HG03469 (cell line): Measurements from ENCODE around the gene TRIM74.
"Not testable (repeated sequence)": the region's sequence is repeated elsewhere in the genome, so short reads cannot be mapped to it uniquely, and the experiment has no call there.

ENCODE experiments used
- ATAC-seq: cut with Tn5 transposase; IDR thresholded peaks from one replicate; pipeline ENCODE4 v1.9.1; 2021; ENCODE audit warnings: mild to moderate bottlenecking, moderate library complexity, moderate number of reproducible peaks; ENCODE audit not compliant: unreplicated experiment

TRIM74 gene

DNA sequence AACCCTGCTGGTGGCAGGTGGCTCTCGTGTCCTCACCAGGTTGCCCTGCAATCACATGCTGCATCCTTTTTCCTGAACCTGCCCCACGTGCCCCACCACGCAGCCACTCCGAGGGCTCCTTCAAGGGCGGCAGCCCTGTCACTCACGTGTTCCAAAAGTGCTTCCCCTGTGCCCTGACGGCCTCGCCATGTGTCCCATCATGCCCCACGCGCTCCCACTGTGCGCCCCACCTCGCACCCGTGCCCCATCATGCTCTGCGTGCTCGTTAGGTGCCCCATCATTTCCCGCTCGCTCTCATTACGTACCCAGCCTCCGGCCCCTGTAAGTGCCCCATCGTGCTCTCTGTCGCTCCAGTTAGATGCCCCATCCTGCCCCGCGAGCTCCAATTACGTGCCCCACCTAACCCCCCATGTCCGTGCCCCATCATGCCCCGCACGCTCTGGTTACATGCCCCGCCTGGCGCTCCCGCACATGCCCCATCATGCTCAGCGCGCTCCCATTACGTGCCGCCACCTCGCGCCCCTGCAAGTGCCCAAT lies at the start of gene TRIM74:
TRIM74 (minus strand) TSS at position 487 of the 537 bp plus-strand sequence. CDS start 3,309 bp downstream, outside the sequence.
- not testable (repeated sequence) for ATAC-seq

GRCh38 chr7:73006491-73006890 lies 37.2 kb upstream of the TRIM74 start:
- not testable (repeated sequence) for ATAC-seq

- peak; percentile 66 for ATAC-seq
These were observed 36.6 kb upstream of the TRIM74 start for GRCh38 chr7:73005693-73006447.

- ATAC-seq = peak; percentile 38
These were observed 36.1 kb upstream of the TRIM74 start for GRCh38 chr7:73005356-73005692.

DNA sequence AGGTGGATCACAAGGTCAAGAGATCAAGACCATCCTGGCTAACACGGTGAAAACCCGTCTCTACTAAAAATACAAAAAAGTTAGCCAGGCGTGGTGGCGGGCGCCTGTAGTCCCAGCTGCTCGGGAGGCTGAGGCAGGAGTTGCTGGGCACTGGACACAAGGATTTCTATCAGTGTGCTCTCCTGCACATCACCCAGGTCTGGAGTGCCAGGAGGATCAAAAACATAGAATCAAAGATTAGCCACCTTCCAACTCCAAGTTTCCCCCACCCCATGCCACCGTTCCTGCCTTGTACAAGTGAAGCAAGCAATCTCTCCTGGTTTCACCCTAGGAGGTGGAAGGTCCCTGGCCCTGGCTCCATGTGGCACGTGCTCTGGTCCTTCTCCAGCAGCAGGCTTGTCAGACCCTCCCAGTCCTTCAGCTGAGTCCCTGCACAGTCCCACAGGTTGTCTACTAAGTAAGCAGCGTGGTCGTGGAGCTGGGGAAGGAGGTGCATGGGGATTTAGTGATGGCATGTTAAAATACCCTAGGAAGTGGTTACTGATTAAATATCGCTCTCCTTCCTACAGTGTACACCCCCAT lies 28.7 kb upstream of the TRIM74 start:
- not testable (repeated sequence) for ATAC-seq

DNA sequence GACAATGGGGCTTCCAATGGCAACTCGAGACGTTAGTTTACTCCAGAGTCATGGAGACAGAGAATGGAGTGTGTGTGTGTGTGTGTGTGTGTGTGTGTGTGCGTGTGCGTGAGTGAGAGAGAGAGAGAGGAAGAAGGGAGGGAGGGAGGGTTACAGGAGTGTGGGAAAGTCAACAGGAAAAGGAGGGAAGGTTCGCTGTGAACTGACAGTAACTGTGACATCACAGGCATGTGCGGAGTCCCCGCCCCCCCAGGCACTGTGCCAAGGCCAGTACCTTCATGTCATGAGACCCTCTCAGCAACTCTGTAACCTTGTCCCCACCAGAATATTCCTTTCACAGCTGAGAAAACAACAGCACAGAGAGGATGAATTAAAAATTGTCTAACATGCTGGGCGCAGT lies 28.2 kb upstream of the TRIM74 start:
- ATAC-seq = not testable (repeated sequence)

DNA sequence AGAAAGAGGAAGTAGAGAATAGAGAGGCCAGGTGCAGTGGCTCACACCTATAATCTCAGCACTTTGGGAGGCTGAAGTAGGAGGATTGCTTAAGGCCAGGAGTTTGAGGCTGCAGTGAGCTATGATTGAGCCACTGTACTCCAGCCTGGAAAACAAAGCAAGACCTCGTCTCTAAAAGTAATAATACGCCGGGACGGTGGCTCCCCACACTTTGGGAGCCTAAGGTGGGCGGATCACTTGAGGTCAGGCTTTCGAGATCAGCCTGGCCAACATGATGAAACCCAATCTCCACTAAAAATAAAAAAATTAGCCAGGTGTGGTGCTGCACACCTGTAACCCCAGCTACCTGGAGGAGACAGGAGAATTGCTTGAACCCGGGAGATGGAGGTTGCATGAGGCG lies 26.2 kb upstream of the TRIM74 start:
- not testable (repeated sequence) for ATAC-seq

DNA sequence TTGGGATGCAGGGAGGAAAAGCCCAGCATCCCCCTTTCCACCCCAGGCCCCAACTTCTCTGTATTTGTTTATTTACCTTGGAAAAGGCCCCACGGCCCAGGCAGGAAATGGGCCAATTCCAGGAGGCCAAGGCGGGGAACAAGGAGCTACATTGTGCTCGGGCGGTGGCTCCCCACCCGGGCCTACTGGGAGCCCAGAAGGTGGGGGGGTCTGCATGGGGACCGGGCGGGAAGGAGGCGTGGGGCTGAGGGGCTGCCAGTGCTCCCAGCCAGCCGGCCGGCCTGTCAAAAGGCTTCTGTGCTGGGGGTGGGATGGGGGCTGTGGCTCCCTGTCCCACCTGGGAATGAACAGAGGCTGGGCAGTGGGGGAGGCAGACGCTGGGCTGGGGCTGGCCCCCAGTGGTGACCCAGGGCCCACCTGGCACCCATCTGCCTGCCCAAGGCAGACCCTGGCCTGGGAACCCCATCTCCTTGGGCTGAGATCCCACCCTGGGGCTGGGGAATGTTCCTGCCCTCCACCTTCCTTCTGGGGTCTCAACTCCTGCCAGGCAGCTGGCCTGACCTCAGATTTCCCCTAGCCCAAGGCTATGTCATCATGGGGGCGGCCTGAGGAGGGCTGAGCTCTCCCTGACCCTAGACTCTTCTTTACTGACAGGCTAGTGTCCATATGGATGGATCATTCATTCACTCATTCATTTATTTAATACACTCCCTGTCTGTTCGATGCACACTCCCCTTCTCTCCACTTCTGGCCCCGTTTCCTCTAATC lies 21.1 kb upstream of the TRIM74 start:
- ATAC-seq = not testable (repeated sequence)

DNA sequence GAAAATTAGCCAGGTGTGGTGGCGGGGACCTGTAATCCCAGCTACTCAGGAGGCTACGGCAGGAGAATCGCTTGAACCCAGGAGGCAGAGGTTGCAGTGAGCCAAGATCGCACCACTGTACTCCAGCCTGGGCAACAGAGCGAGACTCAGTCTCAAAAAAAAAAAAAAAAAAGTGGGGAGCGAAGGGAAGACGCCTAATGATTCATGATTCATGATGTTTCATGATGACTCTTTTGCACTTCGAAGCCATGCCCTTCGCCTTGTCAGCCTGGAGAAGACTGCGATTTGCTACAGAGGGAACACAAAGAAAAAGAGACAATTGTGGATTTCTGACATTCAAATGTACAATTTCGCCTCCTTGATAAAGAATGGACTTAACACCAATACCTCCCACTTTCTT lies 12.8 kb upstream of the TRIM74 start:
- not testable (repeated sequence) for ATAC-seq

GRCh38 chr7:72980382-72980781 lies 11.1 kb upstream of the TRIM74 start:
- not testable (repeated sequence) for ATAC-seq

DNA sequence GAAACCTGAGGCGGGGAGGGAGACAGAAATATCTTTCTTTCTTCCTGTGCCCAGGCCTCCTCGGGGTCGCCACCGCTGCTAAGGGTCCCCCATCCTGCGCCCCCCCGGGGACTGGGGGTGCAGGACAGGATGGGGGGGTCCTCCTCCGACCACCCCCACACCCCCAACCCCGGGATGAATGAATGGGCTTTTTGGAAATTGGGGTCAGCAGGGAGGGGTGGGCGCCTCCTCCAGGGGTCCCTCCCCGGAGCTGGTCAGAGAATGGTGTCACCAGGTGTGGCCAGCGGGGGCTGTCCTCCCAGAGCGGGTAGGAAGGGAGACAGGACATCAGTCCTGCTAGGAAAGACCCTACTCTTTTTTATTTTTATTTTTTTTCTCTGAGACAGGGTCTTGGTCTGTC lies 7.2 kb upstream of the TRIM74 start:
- not testable (repeated sequence) for ATAC-seq

DNA sequence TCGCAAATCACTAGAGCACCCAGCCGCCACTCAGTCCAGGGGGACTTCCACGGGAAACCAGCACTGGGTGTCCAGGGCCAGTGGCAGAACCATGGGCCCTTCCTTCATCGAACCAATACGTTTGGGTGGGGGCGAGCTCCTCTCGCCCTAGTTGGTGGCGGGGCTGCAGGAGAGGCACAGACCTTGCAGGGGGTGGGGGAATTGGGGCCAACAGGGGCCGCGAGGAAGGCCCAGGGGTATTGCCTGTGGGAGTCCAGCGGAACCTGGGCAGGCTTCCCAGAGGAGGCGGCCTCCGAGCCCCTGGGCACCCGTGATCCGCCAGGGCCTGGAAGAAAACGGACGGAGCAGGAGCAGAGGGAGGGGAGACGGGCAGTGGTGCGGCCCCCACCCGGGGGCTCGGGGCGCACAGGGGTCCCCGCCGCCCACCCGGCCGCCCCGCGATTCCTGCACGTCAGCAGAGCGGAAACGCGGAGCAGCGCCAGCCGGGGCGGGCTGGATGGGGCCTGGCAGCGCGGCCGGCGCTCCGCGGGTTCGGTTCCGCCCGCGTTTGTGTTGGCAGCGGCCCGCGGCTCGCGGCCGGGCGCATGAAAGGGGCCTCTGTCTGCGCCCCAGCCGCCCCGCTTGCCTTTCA lies 6.5 kb upstream of the TRIM74 start:
- not testable (repeated sequence) for ATAC-seq

DNA sequence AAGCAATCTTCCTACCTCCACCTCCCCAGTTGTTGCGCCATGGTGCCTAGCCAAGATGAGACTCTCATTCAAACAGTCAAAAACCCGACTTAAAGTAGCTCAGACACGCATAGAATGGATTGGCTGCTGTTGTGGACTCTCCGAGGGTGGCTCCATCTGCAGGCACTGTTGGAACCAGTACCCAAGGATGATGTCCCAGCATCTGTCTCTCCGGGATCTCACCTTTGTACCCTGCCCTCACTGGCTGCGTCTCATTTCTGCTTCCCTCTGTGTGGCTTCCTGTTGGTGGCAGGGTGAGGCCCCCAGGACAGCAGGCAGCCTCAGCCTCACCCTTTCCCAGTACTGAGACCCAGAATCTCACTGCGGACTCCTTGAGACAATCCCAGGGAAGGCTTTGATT lies 5.5 kb upstream of the TRIM74 start:
- not testable (repeated sequence) for ATAC-seq

- not testable (repeated sequence) for ATAC-seq
These were observed 2.2 kb upstream of the TRIM74 start for GRCh38 chr7:72971505-72971904.

- not testable (repeated sequence) for ATAC-seq
These were observed 422 bp upstream of the TRIM74 start for GRCh38 chr7:72969688-72970087.

DNA sequence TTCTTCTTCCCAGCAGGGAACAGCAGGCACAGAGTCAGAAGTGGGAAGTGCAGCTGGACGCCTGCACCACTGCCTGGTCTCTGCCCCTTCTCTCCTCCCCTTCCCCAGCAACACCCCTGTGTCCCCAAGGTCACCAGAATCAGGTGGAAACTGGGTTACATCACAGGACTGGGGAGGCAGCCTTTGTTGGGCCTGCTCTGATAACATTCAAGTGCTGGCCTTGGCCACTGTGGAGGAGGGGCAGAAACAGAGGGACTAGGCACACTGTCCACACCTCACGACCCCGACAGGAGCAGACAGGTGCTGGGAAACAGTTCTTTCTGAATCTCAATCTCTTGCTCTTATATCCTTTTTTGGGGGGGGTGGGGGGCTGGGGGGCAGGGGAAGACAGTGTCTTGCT lies 2.4 kb downstream of the TRIM74 start:
- ATAC-seq = not testable (repeated sequence)

- not testable (repeated sequence) for ATAC-seq
These were observed 3.9 kb downstream of the TRIM74 start for GRCh38 chr7:72965186-72965975.

GRCh38 chr7:72963056-72963455 lies 6.2 kb downstream of the TRIM74 start:
- not testable (repeated sequence) for ATAC-seq

DNA sequence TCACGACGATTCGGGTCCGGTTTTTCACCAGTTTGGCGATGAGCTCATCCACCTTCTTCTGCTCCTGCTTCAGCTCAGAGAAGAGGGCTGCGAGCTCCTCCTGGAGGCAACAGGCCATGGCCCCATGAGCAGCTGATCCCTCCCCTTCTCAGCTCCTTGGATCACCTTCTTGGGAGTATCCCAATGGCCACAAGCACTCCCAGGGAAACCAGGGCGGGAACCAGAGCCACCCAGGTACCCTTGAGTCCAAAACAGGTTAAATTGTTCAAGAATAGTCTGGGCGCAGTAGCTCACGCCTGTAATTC lies 8.0 kb downstream of the TRIM74 start:
- ATAC-seq = not testable (repeated sequence)

DNA sequence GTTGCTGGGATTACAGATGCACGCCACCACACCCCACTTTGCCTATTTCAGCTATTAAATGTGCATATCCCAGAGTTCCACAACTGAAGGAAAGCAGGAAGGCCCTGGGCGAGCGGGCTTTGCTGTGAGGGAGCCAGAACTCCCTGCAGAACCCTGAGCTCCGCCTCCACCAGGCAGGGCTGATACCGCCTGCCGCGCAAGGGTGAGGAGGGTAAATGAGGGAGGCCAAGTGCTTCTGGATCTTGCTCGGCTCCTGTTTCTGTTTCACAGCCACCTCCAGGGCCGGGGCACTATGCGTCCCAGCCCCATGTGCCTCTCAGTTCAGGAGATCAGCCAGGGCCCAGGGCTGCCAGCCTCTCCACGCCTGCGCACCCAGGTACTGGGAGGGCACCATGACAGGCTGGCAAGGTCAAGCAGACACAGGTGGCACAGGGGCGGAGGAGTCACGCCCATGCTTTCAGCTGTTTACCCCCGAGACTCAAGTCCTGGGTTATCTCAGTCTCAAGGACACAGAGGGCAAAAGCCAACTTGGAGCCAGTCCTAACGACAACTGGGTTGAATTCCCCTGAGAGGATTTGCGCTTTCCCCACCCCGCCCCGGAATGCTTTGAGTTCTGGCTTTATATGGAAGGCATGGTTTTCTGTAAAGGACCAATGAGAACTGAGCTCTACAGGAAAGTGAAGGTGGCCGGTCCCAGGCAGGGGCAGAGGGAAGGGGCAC lies 8.5 kb downstream of the TRIM74 start:
- not testable (repeated sequence) for ATAC-seq
